Common myeloid progenitor, CD34-positive (primary cell): Measurements from ENCODE around the gene P3H2.
"Not testable (repeated sequence)": the region's sequence is repeated elsewhere in the genome, so short reads cannot be mapped to it uniquely, and the experiment has no call there.

Experiments
- CTCF ChIA-PET: fragments of 350-600 bp; sonication (Branson Sonifier 250); formaldehyde crosslinking; loops from one replicate; lab custom pipeline; 2021; ENCODE audit warnings: antibody characterized with exemption; lab: Charles Lee
- POLR2A ChIA-PET: fragments of 350-600 bp; sonication (Branson Sonifier 250); formaldehyde crosslinking; loops from one replicate; lab custom pipeline; 2021; ENCODE audit warnings: antibody characterized with exemption; lab: Charles Lee
- DNase-seq, 3 donors: peaks; one replicate each; pipeline versions ENCODE4 v3.0.0 to v3.0.0-alpha.2; 2013
- H3K27ac ChIP-seq, 2 experiments: 1 replicate in 1 of 2; 2 replicates in 1 of 2; pipeline ENCODE4 v1.7.0; 2013; ENCODE audit warnings: inconsistent platforms in 2 of 2, low read length in 2 of 2, mild to moderate bottlenecking in 2 of 2, low read depth in 1 of 2, moderate library complexity in 1 of 2; ENCODE audit not compliant: severe bottlenecking in 2 of 2, insufficient read depth in 1 of 2, poor library complexity in 1 of 2
- H3K27me3 ChIP-seq, 5 experiments: replicated peaks in 2 of 5; 1 replicate in 3 of 5; 2 replicates in 2 of 5; pipeline versions ENCODE4 v1.6.1 to v1.7.0; 2013; ENCODE audit warnings: low read length in 4 of 5, mild to moderate bottlenecking in 2 of 5, moderate library complexity in 2 of 5, inconsistent platforms in 1 of 5; ENCODE audit not compliant: insufficient read depth in 5 of 5, control insufficient read depth in 4 of 5
- H3K36me3 ChIP-seq, 4 experiments: 1 replicate in 2 of 4; 2 replicates in 2 of 4; pipeline versions ENCODE4 v1.6.1 to v1.7.0; 2013; ENCODE audit warnings: low read length in 3 of 4, control low read depth in 1 of 4, mild to moderate bottlenecking in 1 of 4; ENCODE audit not compliant: control insufficient read depth in 4 of 4, insufficient read depth in 4 of 4
- H3K4me1 ChIP-seq, 4 experiments: 1 replicate in 3 of 4; 2 replicates in 1 of 4; pipeline versions ENCODE4 v1.6.1 to v1.7.1; 2013; ENCODE audit warnings: low read length in 3 of 4, mild to moderate bottlenecking in 3 of 4, control low read depth in 1 of 4, inconsistent platforms in 1 of 4, moderate library complexity in 1 of 4; ENCODE audit not compliant: control insufficient read depth in 4 of 4, insufficient read depth in 4 of 4; ENCODE audit errors: control extremely low read depth in 1 of 4
- H3K4me3 ChIP-seq, 7 experiments: 1 replicate in 4 of 7; 2 replicates in 3 of 7; pipeline versions ENCODE4 v1.5.1 to v1.7.0; 2013; ENCODE audit warnings: mild to moderate bottlenecking in 7 of 7, low read length in 6 of 7, moderate library complexity in 6 of 7, inconsistent platforms in 2 of 7, low read depth in 2 of 7, control low read depth in 1 of 7; ENCODE audit not compliant: insufficient read depth in 4 of 7, control insufficient read depth in 1 of 7; ENCODE audit errors: extremely low read depth in 1 of 7
- H3K9me3 ChIP-seq, 5 experiments: 1 replicate in 4 of 5; 2 replicates in 1 of 5; pipeline versions ENCODE4 v1.6.1 to v1.7.1; 2013; ENCODE audit warnings: low read length in 4 of 5, mild to moderate bottlenecking in 2 of 5, inconsistent platforms in 1 of 5, low read depth in 1 of 5, moderate library complexity in 1 of 5; ENCODE audit not compliant: control insufficient read depth in 4 of 5, insufficient read depth in 2 of 5; ENCODE audit errors: control extremely low read depth in 1 of 5
- WGBS: methylation state at CpG from one replicate; pipeline ENCODE4 v1.1.5; 2013; ENCODE audit not compliant: insufficient coverage; 5-methylcytosine and 5-hydroxymethylcytosine counted together

P3H2 gene

GRCh38 chr3:190079173-190079572, 41.5 kb downstream of the P3H2 start:
- POLR2A ChIA-PET: not testable (repeated sequence)

GRCh38 chr3:190077395-190078045, 43.2 kb downstream of the P3H2 start:
- Histone ChIP-seq H3K4me1 (peaks cover 4 to 10% (median 7%) of the 10 kb centered on the region in 4 experiments), H3K36me3 (no peaks in the 10 kb centered on the region), H3K27ac (no peak overlapping the region), H3K4me3 (no peak overlapping the region), H3K27me3 (no peaks in the 10 kb centered on the region), H3K9me3 (no peaks in the 10 kb centered on the region)
- no peak for DNase-seq
- POLR2A ChIA-PET: no interaction called here
- WGBS: no CpG with 5 or more reads among the region's 1 CpG
- CTCF ChIA-PET: interaction anchor here (1.3 kb wide), 1 partner anchor 42 kb away, joined by 3 read pairs; no protein-coding TSS in a partner anchor

More at GRCh38 chr3:190079173-190079572, 41.5 kb downstream of the P3H2 start:
- not testable (repeated sequence) for H3K4me1 ChIP-seq, H3K36me3 ChIP-seq, DNase-seq, H3K27ac ChIP-seq, H3K27me3 ChIP-seq, H3K4me3 ChIP-seq, H3K9me3 ChIP-seq
- CTCF ChIA-PET: interaction anchor here (1.3 kb wide), 1 partner anchor 19 kb away, joined by 4 read pairs; no protein-coding TSS in a partner anchor
- no CpG with 5 or more reads among the region's 2 CpGs for WGBS

GRCh38 chr3:190076601-190077394, 43.9 kb downstream of the P3H2 start:
- Histone ChIP-seq H3K4me3 (no peak overlapping the region), H3K36me3 (no peaks in the 10 kb centered on the region), H3K27ac (no peak overlapping the region), H3K27me3 (no peaks in the 10 kb centered on the region), H3K9me3 (no peaks in the 10 kb centered on the region), H3K4me1 (peaks cover 4 to 10% (median 7%) of the 10 kb centered on the region in 4 experiments)
- CTCF ChIA-PET: interaction anchor here (1.3 kb wide), 1 partner anchor 43 kb away, joined by 3 read pairs; no protein-coding TSS in a partner anchor
- POLR2A ChIA-PET: no interaction called here
- no peak for DNase-seq
- WGBS: 100% methylated on average over 1 of the region's 1 CpG

GRCh38 chr3:190076136-190076535, 44.6 kb downstream of the P3H2 start:
- no peak overlapping the region for H3K4me3 ChIP-seq
- POLR2A ChIA-PET: no interaction called here
- peaks cover 4 to 10% (median 7%) of the 10 kb centered on the region in 4 experiments for H3K4me1 ChIP-seq
- no peak for DNase-seq
- no peaks in the 10 kb centered on the region for H3K9me3 ChIP-seq
- H3K27ac ChIP-seq: no peak overlapping the region
- no peaks in the 10 kb centered on the region for H3K36me3 ChIP-seq
- CTCF ChIA-PET: no interaction called here
- H3K27me3 ChIP-seq: no peaks in the 10 kb centered on the region

GRCh38 chr3:190074817-190075216, 45.9 kb downstream of the P3H2 start:
- DNase-seq: no peak
- Histone ChIP-seq H3K27ac (no peak overlapping the region), H3K4me1 (peaks cover 4 to 10% (median 7%) of the 10 kb centered on the region in 4 experiments), H3K36me3 (no peaks in the 10 kb centered on the region), H3K9me3 (no peaks in the 10 kb centered on the region), H3K4me3 (no peak overlapping the region), H3K27me3 (no peaks in the 10 kb centered on the region)
- 100% methylated on average over 1 of the region's 2 CpGs for WGBS
- ChIA-PET CTCF (interaction anchor here (2.0 kb wide), 1 partner anchor 8 kb away, joined by 4 read pairs; no protein-coding TSS in a partner anchor), POLR2A (no interaction called here)

- Histone ChIP-seq H3K27ac (no peak overlapping the region), H3K4me1 (peaks cover 4 to 10% (median 7%) of the 10 kb centered on the region in 4 experiments), H3K4me3 (peak overlapping the region in 1 of 7 experiments; percentile 29), H3K9me3 (no peaks in the 10 kb centered on the region), H3K27me3 (no peaks in the 10 kb centered on the region), H3K36me3 (no peaks in the 10 kb centered on the region)
- WGBS: 0% methylated on average over 3 of the region's 6 CpGs
- POLR2A ChIA-PET: no interaction called here
- CTCF ChIA-PET: interaction anchor here (0.8 to 2.0 kb wide), 2 partner anchors 10 to 56 kb away, joined by 3 to 4 read pairs; no protein-coding TSS in a partner anchor
- peak; percentile 53 to 89 (median 82) for DNase-seq
Measured at GRCh38 chr3:190073264-190074008, 47.3 kb downstream of the P3H2 start.
